Adipocyte (in vitro differentiated cells): Measurements from ENCODE around the gene ARFGAP1.

Experiments used
- DNase-seq: peaks from one replicate; pipeline ENCODE4 v3.0.0-alpha.2; 2015; ENCODE audit warnings: low read depth
- H3K27me3 ChIP-seq: replicated peaks from 2 replicates; pipeline ENCODE4 v1.7.0; 2013; ENCODE audit warnings: mild to moderate bottlenecking, low read length, moderate library complexity; ENCODE audit not compliant: control insufficient read depth, insufficient read depth
- H3K36me3 ChIP-seq: 2 replicates; pipeline ENCODE4 v1.7.0; 2013; ENCODE audit warnings: low read length, mild to moderate bottlenecking, moderate library complexity; ENCODE audit not compliant: control insufficient read depth, insufficient read depth, severe bottlenecking
- H3K4me1 ChIP-seq: 2 replicates; pipeline ENCODE4 v1.7.0; 2013; ENCODE audit warnings: mild to moderate bottlenecking, low read length, moderate library complexity; ENCODE audit not compliant: control insufficient read depth, insufficient read depth
- H3K4me3 ChIP-seq: 2 replicates; pipeline ENCODE4 v1.7.0; 2013; ENCODE audit warnings: mild to moderate bottlenecking, low read length, moderate library complexity
- H3K9ac ChIP-seq: 2 replicates; pipeline ENCODE4 v1.7.0; 2013; ENCODE audit warnings: mild to moderate bottlenecking, low read length, moderate library complexity
- H3K9me3 ChIP-seq: 2 replicates; pipeline ENCODE4 v1.7.0; 2013; ENCODE audit warnings: mild to moderate bottlenecking, low read length, moderate library complexity; ENCODE audit not compliant: control insufficient read depth

Gene ARFGAP1

GRCh38 chr20:63262836-63263235 lies 9.8 kb upstream of the ARFGAP1 start:
- Histone ChIP-seq H3K4me1 (peaks cover 9% of the 10 kb centered on the region), H3K9me3 (peaks cover 4% of the 10 kb centered on the region), H3K27me3 (peaks cover 43% of the 10 kb centered on the region), H3K36me3 (no peaks in the 10 kb centered on the region), H3K9ac (no peak overlapping the region), H3K4me3 (no peak overlapping the region)
- no peak for DNase-seq

GRCh38 chr20:63264000-63264399 lies 8.6 kb upstream of the ARFGAP1 start:
- Histone ChIP-seq H3K9me3 (peaks cover 4% of the 10 kb centered on the region), H3K27me3 (peaks cover 42% of the 10 kb centered on the region), H3K4me3 (no peak overlapping the region), H3K4me1 (peaks cover 12% of the 10 kb centered on the region), H3K36me3 (no peaks in the 10 kb centered on the region), H3K9ac (no peak overlapping the region)
- DNase-seq, result no peak

- no peak overlapping the region for H3K9ac ChIP-seq
- H3K9me3 ChIP-seq, result peaks cover under 1% of the 10 kb centered on the region
- no peak for DNase-seq
- no peak overlapping the region for H3K4me3 ChIP-seq
- peaks cover 41% of the 10 kb centered on the region for H3K27me3 ChIP-seq
- H3K36me3 ChIP-seq, result no peaks in the 10 kb centered on the region
- H3K4me1 ChIP-seq, result peaks cover 12% of the 10 kb centered on the region
These were observed 8.1 kb upstream of the ARFGAP1 start for GRCh38 chr20:63264519-63264918.

- H3K36me3 ChIP-seq, result no peaks in the 10 kb centered on the region
- peaks cover 12% of the 10 kb centered on the region for H3K4me1 ChIP-seq
- H3K9ac ChIP-seq, result no peak overlapping the region
- peaks cover 32% of the 10 kb centered on the region for H3K27me3 ChIP-seq
- no peak overlapping the region for H3K4me3 ChIP-seq
- DNase-seq, result peak; percentile 91
- no peaks in the 10 kb centered on the region for H3K9me3 ChIP-seq
These were observed 6.6 kb upstream of the ARFGAP1 start for GRCh38 chr20:63265891-63266515.

- Histone ChIP-seq H3K9ac (no peak overlapping the region), H3K9me3 (no peaks in the 10 kb centered on the region), H3K4me1 (peaks cover 13% of the 10 kb centered on the region), H3K4me3 (no peak overlapping the region), H3K36me3 (no peaks in the 10 kb centered on the region), H3K27me3 (peaks cover 28% of the 10 kb centered on the region)
- DNase-seq, result peak; percentile 13
These were observed 4.9 kb upstream of the ARFGAP1 start for GRCh38 chr20:63267691-63268090.

GRCh38 chr20:63268256-63268655 lies 4.4 kb upstream of the ARFGAP1 start:
- no peak for DNase-seq
- H3K4me1 ChIP-seq, result peaks cover 13% of the 10 kb centered on the region
- H3K9ac ChIP-seq, result no peak overlapping the region
- H3K36me3 ChIP-seq, result no peaks in the 10 kb centered on the region
- H3K4me3 ChIP-seq, result no peak overlapping the region
- H3K9me3 ChIP-seq, result no peaks in the 10 kb centered on the region
- peaks cover 28% of the 10 kb centered on the region for H3K27me3 ChIP-seq

GRCh38 chr20:63268671-63269439 lies 3.8 kb upstream of the ARFGAP1 start:
- Histone ChIP-seq H3K4me1 (peaks cover 18% of the 10 kb centered on the region), H3K9ac (no peak overlapping the region), H3K9me3 (no peaks in the 10 kb centered on the region), H3K36me3 (no peaks in the 10 kb centered on the region), H3K27me3 (peaks cover 28% of the 10 kb centered on the region), H3K4me3 (no peak overlapping the region)
- no peak for DNase-seq

- Histone ChIP-seq H3K27me3 (peaks cover 24% of the 10 kb centered on the region), H3K4me3 (no peak overlapping the region)
These were observed 2.9 kb upstream of the ARFGAP1 start for GRCh38 chr20:63269724-63270123.

GRCh38 chr20:63270606-63271325 lies 1.8 kb upstream of the ARFGAP1 start:
- DNase-seq, result peak; percentile 16
- H3K9ac ChIP-seq, result no peak overlapping the region
- peaks cover 25% of the 10 kb centered on the region for H3K4me1 ChIP-seq
- H3K9me3 ChIP-seq, result no peaks in the 10 kb centered on the region
- no peak overlapping the region for H3K4me3 ChIP-seq
- peaks cover under 1% of the 10 kb centered on the region for H3K36me3 ChIP-seq
- H3K27me3 ChIP-seq, result peaks cover 19% of the 10 kb centered on the region

More at GRCh38 chr20:63269724-63270123, 2.9 kb upstream of the ARFGAP1 start:
- H3K9me3 ChIP-seq, result no peaks in the 10 kb centered on the region
- no peaks in the 10 kb centered on the region for H3K36me3 ChIP-seq
- peaks cover 25% of the 10 kb centered on the region for H3K4me1 ChIP-seq
- DNase-seq, result no peak
- H3K9ac ChIP-seq, result no peak overlapping the region

GRCh38 chr20:63273059-63273579 lies 506 bp downstream of the ARFGAP1 start:
- Histone ChIP-seq H3K9ac (peak overlapping the region; percentile 93), H3K4me3 (peak overlapping the region; percentile 98), H3K4me1 (peaks cover 19% of the 10 kb centered on the region), H3K27me3 (peaks cover 12% of the 10 kb centered on the region), H3K9me3 (no peaks in the 10 kb centered on the region), H3K36me3 (peaks cover 24% of the 10 kb centered on the region)
- peak; percentile 29 for DNase-seq
